Calu3 (cell line): ENCODE measurements around the gene LXN. TPM values are rescaled to one million over a fixed set of nuclear protein-coding genes. Genes with fewer than 3 reads are reported as not detected.

Experiments used
- BruUV-seq: library from RNA; stranded (reverse); fragments of 400-500 nt; replicated peaks from 2 replicates; lab custom pipeline; 2021; lab: Mats Ljungman, UMichigan
- CTCF ChIA-PET: fragments of 300-600 bp; sonication (Branson Sonifier 250); formaldehyde crosslinking; loops from one replicate; lab custom pipeline; 2022; ENCODE audit warnings: antibody characterized with exemption; lab: Charles Lee
- DNase-seq: peaks from one replicate; pipeline ENCODE4 v3.0.0; 2022
- H3K27ac Mint-ChIP-seq: one replicate; pipeline ENCODE4 v1.8.0; 2022; ENCODE audit warnings: mixed read lengths; ENCODE audit not compliant: unreplicated experiment
- H3K27me3 Mint-ChIP-seq: one replicate; pipeline ENCODE4 v1.8.0; 2022; ENCODE audit warnings: mixed read lengths; ENCODE audit not compliant: unreplicated experiment
- H3K36me3 Mint-ChIP-seq: one replicate; pipeline ENCODE4 v1.8.0; 2022; ENCODE audit warnings: mild to moderate bottlenecking, moderate library complexity, mixed read lengths; ENCODE audit not compliant: insufficient read depth, unreplicated experiment
- H3K4me1 Mint-ChIP-seq: one replicate; pipeline ENCODE4 v1.8.0; 2022; ENCODE audit warnings: mild to moderate bottlenecking, low read depth, mixed read lengths; ENCODE audit not compliant: unreplicated experiment
- H3K4me3 Mint-ChIP-seq: one replicate; pipeline ENCODE4 v1.8.0; 2022; ENCODE audit warnings: mild to moderate bottlenecking, low read depth, moderate library complexity, mixed read lengths; ENCODE audit not compliant: unreplicated experiment
- H3K9me3 Mint-ChIP-seq: one replicate; pipeline ENCODE4 v1.8.0; 2022; ENCODE audit warnings: low read depth, mixed read lengths; ENCODE audit not compliant: unreplicated experiment
- CTCF ChIP-seq: fragments of 200-600 bp; IDR thresholded peaks from one replicate; pipeline ENCODE4 v1.8.0; 2022; ENCODE audit warnings: antibody characterized with exemption; ENCODE audit not compliant: unreplicated experiment
- intact Hi-C: fragments of 100-400 bp; cut with micrococcal nuclease; formaldehyde crosslinking; loops from one replicate; pipeline ENCODE4 v1.10.0; 2022; ENCODE audit not compliant: unreplicated experiment
- total RNA-seq: library from RNA; stranded (reverse); gene quantifications from 2 replicates; pipeline ENCODE4 v1.2.3, GENCODE V29; 2022

Gene LXN
- total RNA-seq, 1 experiment from 2014 or later: 42.8 TPM

DNA sequence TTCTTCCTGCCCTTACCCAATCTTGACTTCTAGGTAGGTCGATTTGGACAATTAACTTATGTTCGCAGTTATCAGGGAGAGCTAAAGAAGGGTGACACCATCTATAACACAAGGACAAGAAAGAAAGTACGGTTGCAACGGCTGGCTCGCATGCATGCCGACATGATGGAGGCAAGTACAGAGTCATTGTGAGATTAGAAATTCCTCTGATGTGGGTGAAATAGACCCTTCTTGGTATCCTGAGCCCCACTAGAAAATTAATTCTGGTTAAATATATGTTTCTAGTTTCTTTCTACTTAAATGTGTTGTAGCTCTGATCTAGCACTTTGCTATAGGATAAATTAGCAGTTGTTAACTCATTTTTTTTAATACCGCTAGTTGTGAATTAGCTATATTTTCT is 13.6 kb downstream of the LXN start:
- Mint-ChIP-seq H3K27ac (no peak overlapping the region), H3K4me3 (no peak overlapping the region), H3K27me3 (no peaks in the 10 kb centered on the region), H3K36me3 (peaks cover 22% of the 10 kb centered on the region), H3K4me1 (peaks cover 25% of the 10 kb centered on the region), H3K9me3 (no peaks in the 10 kb centered on the region)
- no peak for TF ChIP-seq CTCF
- CTCF ChIA-PET: interaction anchor here (0.7 to 1.7 kb wide), 9 partner anchors 14 to 1207 kb away, joined by 3 to 25 read pairs (median 7); partner anchors contain the start of genes GFM1 and MLF1
- BruUV-seq: no TSS peak
- intact Hi-C loops: loop anchor here (1.0 to 10.0 kb wide), 2 partner anchors 132 to 596 kb away; no protein-coding TSS in a partner anchor
- DNase-seq: no peak

DNA sequence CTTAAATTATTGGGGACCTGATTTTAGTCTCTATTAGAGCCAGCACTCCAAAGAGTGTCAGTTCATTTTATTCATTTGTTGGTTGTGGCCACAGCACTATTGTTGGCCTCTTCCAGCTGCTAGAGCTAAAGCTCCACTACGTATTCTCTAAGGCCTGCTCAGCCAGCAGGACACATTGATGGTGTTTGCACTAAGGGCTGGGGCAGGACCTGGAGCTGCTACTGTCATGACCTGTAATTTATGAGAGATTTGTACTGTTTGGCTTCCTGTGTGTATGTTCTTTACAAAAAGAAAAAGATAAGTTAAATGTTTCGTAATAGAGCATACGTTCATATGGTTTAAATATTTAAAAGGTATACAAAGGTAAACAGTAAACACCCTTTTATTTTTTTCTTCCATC is 20.0 kb downstream of the LXN start:
- Mint-ChIP-seq H3K27me3 (no peaks in the 10 kb centered on the region), H3K27ac (no peak overlapping the region), H3K4me1 (peaks cover 10% of the 10 kb centered on the region), H3K36me3 (peaks cover 50% of the 10 kb centered on the region), H3K9me3 (no peaks in the 10 kb centered on the region), H3K4me3 (no peak overlapping the region)
- BruUV-seq: no TSS peak
- CTCF ChIA-PET: interaction anchor here (0.6 to 1.7 kb wide), 2 partner anchors 8 to 275 kb away, joined by 4 to 5 read pairs; partner anchors contain the start of gene GFM1
- TF ChIP-seq CTCF: no peak
- intact Hi-C loops: loop anchor here (10.0 kb wide), 1 partner anchor 602 kb away; no protein-coding TSS in a partner anchor
- DNase-seq: no peak

DNA sequence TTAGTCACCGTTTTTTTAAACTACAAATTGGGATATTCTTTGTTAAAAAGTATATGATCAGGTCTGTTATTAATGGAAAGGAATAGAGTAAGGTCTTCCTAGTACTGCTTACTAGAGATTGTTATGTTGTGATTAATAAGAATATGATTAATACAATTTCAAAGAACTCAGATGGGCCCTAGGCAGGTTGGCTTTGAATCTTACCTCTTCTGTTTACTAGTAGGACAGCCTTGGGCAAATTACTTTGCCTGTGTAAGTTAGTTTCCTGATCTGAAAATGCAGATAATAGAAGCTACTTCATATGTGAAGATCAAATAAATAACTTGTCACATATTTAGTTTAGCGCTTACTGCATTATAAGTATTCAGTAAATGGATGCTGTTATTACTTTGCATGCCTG is 21.3 kb downstream of the LXN start:
- Mint-ChIP-seq H3K36me3 (peaks cover 50% of the 10 kb centered on the region), H3K9me3 (no peaks in the 10 kb centered on the region), H3K4me3 (no peak overlapping the region), H3K27ac (no peak overlapping the region), H3K27me3 (no peaks in the 10 kb centered on the region), H3K4me1 (no peaks in the 10 kb centered on the region)
- CTCF ChIA-PET: no interaction called here
- no peak for DNase-seq
- no peak for TF ChIP-seq CTCF
- intact Hi-C loops: loop anchor here (10.0 kb wide), 1 partner anchor 604 kb away; no protein-coding TSS in a partner anchor
- no TSS peak for BruUV-seq

GRCh38 chr3:158649791-158650190 is 22.7 kb downstream of the LXN start:
- TF ChIP-seq CTCF: no peak
- CTCF ChIA-PET: no interaction called here
- no peaks in the 10 kb centered on the region for H3K9me3 Mint-ChIP-seq
- no peak for DNase-seq
- no peaks in the 10 kb centered on the region for H3K27me3 Mint-ChIP-seq
- no TSS peak for BruUV-seq
- no peak overlapping the region for H3K4me3 Mint-ChIP-seq
- H3K36me3 Mint-ChIP-seq: peaks cover 58% of the 10 kb centered on the region
- H3K27ac Mint-ChIP-seq: no peak overlapping the region
- intact Hi-C loops: loop anchor here (10.0 kb wide), 1 partner anchor 605 kb away; no protein-coding TSS in a partner anchor
- peaks cover 11% of the 10 kb centered on the region for H3K4me1 Mint-ChIP-seq
